Fibroblast of skin of abdomen (primary cell): ENCODE measurements around the gene FSCN2.

ENCODE experiments used
- DNase-seq: peaks from one replicate; pipeline ENCODE4 v3.0.0-alpha.2; 2013

The FSCN2 gene

GRCh38 chr17:81491181-81491581, 37.0 kb upstream of the FSCN2 start:
- no peak for DNase-seq

- DNase-seq: no peak
These were observed 36.4 kb upstream of the FSCN2 start for GRCh38 chr17:81491761-81492160.

- DNase-seq: no peak
These were observed 36.0 kb upstream of the FSCN2 start for GRCh38 chr17:81492202-81492601.

- no peak for DNase-seq
These were observed 35.5 kb upstream of the FSCN2 start for GRCh38 chr17:81492706-81493105.

GRCh38 chr17:81493198-81494038, 34.8 kb upstream of the FSCN2 start:
- DNase-seq: no peak

- DNase-seq: no peak
These were observed 33.4 kb upstream of the FSCN2 start for GRCh38 chr17:81494626-81495377.

GRCh38 chr17:81498953-81499600, 29.1 kb upstream of the FSCN2 start:
- no peak for DNase-seq

- DNase-seq: no peak
These were observed 28.6 kb upstream of the FSCN2 start for GRCh38 chr17:81499601-81499970.

- no peak for DNase-seq
These were observed 28.1 kb upstream of the FSCN2 start for GRCh38 chr17:81500047-81500446.

GRCh38 chr17:81502471-81503017, 25.6 kb upstream of the FSCN2 start:
- no peak for DNase-seq

GRCh38 chr17:81503619-81504018, 24.6 kb upstream of the FSCN2 start:
- no peak for DNase-seq

GRCh38 chr17:81508639-81509206, 19.5 kb upstream of the FSCN2 start:
- DNase-seq: peak; percentile 62

- no peak for DNase-seq
These were observed 18.8 kb upstream of the FSCN2 start for GRCh38 chr17:81509207-81509971.

- DNase-seq: no peak
These were observed 18.0 kb upstream of the FSCN2 start for GRCh38 chr17:81509972-81510784.

- DNase-seq: peak; percentile 40
These were observed 17.2 kb upstream of the FSCN2 start for GRCh38 chr17:81510785-81511553.

GRCh38 chr17:81511554-81511803, 16.7 kb upstream of the FSCN2 start:
- peak; percentile 56 for DNase-seq

- no peak for DNase-seq
These were observed 16.2 kb upstream of the FSCN2 start for GRCh38 chr17:81511804-81512561.

- DNase-seq: peak; percentile 96
These were observed 15.4 kb upstream of the FSCN2 start, which contains the start of gene ACTG1 for GRCh38 chr17:81512562-81513371. TSS of gene ACTG1 (minus strand) at chr17:81512799. CDS start at chr17:81512354, 445 bp downstream.

GRCh38 chr17:81513372-81513752, 14.8 kb upstream of the FSCN2 start:
- DNase-seq: peak; percentile 73
